ENCODE results near the gene SETD3. TPM values are rescaled to one million over a fixed set of nuclear protein-coding genes. Genes with fewer than 3 reads are reported as not detected.

Gene SETD3
- total and polyA plus RNA-seq, 10 of the 15 experiments (the other 5 are each of a cell fraction or from before 2014, with no cell fraction given), result 11.3 to 44.2 (median 36.5) TPM

DNA sequence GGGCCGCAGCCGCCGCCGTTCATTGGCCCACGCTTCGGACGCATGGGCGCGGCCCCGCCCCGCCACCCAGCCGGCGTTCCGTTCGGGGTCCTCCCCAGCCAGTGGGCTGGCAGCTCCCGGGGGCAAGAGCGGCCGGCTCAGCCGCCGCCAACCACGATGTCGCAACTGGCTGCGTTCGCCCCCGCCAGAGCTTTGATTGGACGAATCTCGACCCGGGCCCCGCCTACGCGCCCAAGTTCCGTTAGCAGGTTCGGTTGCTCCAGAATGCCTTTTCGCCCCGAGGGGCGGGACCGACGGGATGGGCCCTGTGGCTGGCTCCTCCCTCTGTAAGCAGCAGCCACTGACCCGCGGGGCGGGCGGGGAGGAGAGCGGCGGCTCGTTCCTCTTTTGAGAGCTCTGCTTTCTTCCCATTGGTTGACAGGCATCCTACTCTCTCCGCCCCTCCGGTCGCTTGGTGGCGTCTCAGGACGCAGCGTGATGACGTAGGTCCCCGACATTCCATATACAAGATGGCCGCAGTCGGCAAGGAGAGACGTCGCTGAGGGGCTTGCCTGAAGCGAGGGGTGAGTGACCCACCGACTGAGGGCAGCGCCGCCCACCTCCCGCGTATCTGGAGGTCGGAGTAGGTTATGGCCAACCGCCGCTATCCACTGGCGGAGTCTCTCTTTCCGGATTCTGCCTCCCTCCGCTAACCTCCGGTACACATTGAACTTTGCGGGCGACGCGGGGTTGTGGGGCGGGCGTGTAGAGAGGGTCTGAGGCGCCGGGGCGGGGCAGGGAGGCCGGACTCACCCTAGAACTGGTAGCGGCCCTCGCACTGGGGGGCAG lies 472 bp upstream of the SETD3 start, which contains the start of gene CCNK (continued):
- no peak for TF ChIP-seq CHD4 (IDR thresholded peaks at IDR 0.05)
- TF ChIP-seq ZNF24 (IDR thresholded peaks at IDR 0.05), result no peak
- no peak for TF ChIP-seq EED (IDR thresholded peaks at IDR 0.05; ENCODE audit: low read depth)
- peak; percentile 76; the same call in 1 of the 2 replicates for TF ChIP-seq POLR2AphosphoS2 (IDR thresholded peaks at IDR 0.05; ENCODE audit: low read depth, low read length)
- peak; percentile 38 for TF ChIP-seq RELA (IDR thresholded peaks at IDR 0.05; ENCODE audit: borderline replicate concordance, partially characterized antibody)
- TF ChIP-seq TCF12 (IDR thresholded peaks at IDR 0.05; ENCODE audit: low read depth, low read length), result 0 out of 2 replicates have a peak, but pooled peaks have one; percentile 17
- TF ChIP-seq PML (IDR thresholded peaks at IDR 0.05; ENCODE audit: low read length), result peak; percentile 51; the same call in 1 of the 2 replicates
- TF ChIP-seq SIX5 (IDR thresholded peaks at IDR 0.05; ENCODE audit: low read depth, low read length, severe bottlenecking), result peak; percentile 18
- peak; percentile 85 for TF ChIP-seq GABPA (IDR thresholded peaks at IDR 0.05; ENCODE audit: low read depth)
- TF ChIP-seq BACH1 (IDR thresholded peaks at IDR 0.05; ENCODE audit: borderline replicate concordance), result no peak; the same call in 1 of the 2 replicates
- TF ChIP-seq, protein P1, sequence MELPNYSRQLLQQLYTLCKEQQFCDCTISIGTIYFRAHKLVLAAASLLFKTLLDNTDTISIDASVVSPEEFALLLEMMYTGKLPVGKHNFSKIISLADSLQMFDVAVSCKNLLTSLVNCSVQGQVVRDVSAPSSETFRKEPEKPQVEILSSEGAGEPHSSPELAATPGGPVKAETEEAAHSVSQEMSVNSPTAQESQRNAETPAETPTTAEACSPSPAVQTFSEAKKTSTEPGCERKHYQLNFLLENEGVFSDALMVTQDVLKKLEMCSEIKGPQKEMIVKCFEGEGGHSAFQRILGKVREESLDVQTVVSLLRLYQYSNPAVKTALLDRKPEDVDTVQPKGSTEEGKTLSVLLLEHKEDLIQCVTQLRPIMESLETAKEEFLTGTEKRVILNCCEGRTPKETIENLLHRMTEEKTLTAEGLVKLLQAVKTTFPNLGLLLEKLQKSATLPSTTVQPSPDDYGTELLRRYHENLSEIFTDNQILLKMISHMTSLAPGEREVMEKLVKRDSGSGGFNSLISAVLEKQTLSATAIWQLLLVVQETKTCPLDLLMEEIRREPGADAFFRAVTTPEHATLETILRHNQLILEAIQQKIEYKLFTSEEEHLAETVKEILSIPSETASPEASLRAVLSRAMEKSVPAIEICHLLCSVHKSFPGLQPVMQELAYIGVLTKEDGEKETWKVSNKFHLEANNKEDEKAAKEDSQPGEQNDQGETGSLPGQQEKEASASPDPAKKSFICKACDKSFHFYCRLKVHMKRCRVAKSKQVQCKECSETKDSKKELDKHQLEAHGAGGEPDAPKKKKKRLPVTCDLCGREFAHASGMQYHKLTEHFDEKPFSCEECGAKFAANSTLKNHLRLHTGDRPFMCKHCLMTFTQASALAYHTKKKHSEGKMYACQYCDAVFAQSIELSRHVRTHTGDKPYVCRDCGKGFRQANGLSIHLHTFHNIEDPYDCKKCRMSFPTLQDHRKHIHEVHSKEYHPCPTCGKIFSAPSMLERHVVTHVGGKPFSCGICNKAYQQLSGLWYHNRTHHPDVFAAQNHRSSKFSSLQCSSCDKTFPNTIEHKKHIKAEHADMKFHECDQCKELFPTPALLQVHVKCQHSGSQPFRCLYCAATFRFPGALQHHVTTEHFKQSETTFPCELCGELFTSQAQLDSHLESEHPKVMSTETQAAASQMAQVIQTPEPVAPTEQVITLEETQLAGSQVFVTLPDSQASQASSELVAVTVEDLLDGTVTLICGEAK (IDR thresholded peaks at IDR 0.05; ENCODE audit: borderline replicate concordance), result peak; percentile 81; the same call in 1 of the 2 replicates
- TF ChIP-seq KAT2A (conservative IDR thresholded peaks at IDR 0.05; ENCODE audit: control insufficient read depth, low read depth, low read length), result no peak
- TF ChIP-seq, protein P2, sequence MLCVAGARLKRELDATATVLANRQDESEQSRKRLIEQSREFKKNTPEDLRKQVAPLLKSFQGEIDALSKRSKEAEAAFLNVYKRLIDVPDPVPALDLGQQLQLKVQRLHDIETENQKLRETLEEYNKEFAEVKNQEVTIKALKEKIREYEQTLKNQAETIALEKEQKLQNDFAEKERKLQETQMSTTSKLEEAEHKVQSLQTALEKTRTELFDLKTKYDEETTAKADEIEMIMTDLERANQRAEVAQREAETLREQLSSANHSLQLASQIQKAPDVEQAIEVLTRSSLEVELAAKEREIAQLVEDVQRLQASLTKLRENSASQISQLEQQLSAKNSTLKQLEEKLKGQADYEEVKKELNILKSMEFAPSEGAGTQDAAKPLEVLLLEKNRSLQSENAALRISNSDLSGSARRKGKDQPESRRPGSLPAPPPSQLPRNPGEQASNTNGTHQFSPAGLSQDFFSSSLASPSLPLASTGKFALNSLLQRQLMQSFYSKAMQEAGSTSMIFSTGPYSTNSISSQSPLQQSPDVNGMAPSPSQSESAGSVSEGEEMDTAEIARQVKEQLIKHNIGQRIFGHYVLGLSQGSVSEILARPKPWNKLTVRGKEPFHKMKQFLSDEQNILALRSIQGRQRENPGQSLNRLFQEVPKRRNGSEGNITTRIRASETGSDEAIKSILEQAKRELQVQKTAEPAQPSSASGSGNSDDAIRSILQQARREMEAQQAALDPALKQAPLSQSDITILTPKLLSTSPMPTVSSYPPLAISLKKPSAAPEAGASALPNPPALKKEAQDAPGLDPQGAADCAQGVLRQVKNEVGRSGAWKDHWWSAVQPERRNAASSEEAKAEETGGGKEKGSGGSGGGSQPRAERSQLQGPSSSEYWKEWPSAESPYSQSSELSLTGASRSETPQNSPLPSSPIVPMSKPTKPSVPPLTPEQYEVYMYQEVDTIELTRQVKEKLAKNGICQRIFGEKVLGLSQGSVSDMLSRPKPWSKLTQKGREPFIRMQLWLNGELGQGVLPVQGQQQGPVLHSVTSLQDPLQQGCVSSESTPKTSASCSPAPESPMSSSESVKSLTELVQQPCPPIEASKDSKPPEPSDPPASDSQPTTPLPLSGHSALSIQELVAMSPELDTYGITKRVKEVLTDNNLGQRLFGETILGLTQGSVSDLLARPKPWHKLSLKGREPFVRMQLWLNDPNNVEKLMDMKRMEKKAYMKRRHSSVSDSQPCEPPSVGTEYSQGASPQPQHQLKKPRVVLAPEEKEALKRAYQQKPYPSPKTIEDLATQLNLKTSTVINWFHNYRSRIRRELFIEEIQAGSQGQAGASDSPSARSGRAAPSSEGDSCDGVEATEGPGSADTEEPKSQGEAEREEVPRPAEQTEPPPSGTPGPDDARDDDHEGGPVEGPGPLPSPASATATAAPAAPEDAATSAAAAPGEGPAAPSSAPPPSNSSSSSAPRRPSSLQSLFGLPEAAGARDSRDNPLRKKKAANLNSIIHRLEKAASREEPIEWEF (IDR thresholded peaks at IDR 0.05; ENCODE audit: insufficient replicate concordance, low read depth, low read length), result no peak
- peak; percentile 94 for TF ChIP-seq NFYB (IDR thresholded peaks at IDR 0.05; ENCODE audit: insufficient read depth, low read depth, low read length)
- TF ChIP-seq, protein P3, sequence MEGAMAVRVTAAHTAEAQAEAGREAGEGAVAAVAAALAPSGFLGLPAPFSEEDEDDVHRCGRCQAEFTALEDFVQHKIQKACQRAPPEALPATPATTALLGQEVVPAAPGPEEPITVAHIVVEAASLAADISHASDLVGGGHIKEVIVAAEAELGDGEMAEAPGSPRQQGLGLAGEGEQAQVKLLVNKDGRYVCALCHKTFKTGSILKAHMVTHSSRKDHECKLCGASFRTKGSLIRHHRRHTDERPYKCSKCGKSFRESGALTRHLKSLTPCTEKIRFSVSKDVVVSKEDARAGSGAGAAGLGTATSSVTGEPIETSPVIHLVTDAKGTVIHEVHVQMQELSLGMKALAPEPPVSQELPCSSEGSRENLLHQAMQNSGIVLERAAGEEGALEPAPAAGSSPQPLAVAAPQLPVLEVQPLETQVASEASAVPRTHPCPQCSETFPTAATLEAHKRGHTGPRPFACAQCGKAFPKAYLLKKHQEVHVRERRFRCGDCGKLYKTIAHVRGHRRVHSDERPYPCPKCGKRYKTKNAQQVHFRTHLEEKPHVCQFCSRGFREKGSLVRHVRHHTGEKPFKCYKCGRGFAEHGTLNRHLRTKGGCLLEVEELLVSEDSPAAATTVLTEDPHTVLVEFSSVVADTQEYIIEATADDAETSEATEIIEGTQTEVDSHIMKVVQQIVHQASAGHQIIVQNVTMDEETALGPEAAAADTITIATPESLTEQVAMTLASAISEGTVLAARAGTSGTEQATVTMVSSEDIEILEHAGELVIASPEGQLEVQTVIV (IDR thresholded peaks at IDR 0.05; ENCODE audit: borderline replicate concordance, partially characterized antibody), result no peak
- TF ChIP-seq, protein P4, sequence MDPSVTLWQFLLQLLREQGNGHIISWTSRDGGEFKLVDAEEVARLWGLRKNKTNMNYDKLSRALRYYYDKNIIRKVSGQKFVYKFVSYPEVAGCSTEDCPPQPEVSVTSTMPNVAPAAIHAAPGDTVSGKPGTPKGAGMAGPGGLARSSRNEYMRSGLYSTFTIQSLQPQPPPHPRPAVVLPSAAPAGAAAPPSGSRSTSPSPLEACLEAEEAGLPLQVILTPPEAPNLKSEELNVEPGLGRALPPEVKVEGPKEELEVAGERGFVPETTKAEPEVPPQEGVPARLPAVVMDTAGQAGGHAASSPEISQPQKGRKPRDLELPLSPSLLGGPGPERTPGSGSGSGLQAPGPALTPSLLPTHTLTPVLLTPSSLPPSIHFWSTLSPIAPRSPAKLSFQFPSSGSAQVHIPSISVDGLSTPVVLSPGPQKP (IDR thresholded peaks at IDR 0.05; ENCODE audit: low read depth, low read length), result peak; percentile 63

All from GM12878 (cell line).